Heart right ventricle (tissue), 16 donors: ENCODE results near the gene FAM171A2. TPM values are rescaled to one million over a fixed set of nuclear protein-coding genes. Genes with fewer than 3 reads are reported as not detected.

Experiments
- ATAC-seq, 8 donors: fragments of 200-7000 bp; cut with Tn5 transposase; one replicate each; pipeline ENCODE4 v1.9.1; 2020; ENCODE audit warnings: mild to moderate bottlenecking in 8 of 8, moderate library complexity in 8 of 8, moderate number of reproducible peaks in 1 of 8
- DNase-seq, 2 donors: peaks; one replicate each; pipeline ENCODE4 v3.0.0-alpha.2; 2020
- H3K27ac ChIP-seq, 10 donors: fragments of 200-600 bp; sonication (generic) in 2 of 10; one replicate each; pipeline versions ENCODE4 v1.5.0 to v1.8.0; 2020 to 2022; ENCODE audit warnings: mild to moderate bottlenecking in 3 of 10
- H3K27me3 ChIP-seq, 7 donors: fragments of 200-600 bp; one replicate each; pipeline ENCODE4 v1.8.0; 2021 to 2022; ENCODE audit warnings: mild to moderate bottlenecking in 2 of 7
- H3K36me3 ChIP-seq, 9 donors: fragments of 200-600 bp; sonication (generic) in 1 of 9; one replicate each; pipeline versions ENCODE4 v1.5.0 to v1.8.0; 2020 to 2022; ENCODE audit warnings: mild to moderate bottlenecking in 2 of 9
- H3K4me1 ChIP-seq, 9 donors: fragments of 200-600 bp; sonication (generic) in 1 of 9; one replicate each; pipeline versions ENCODE4 v1.5.0 to v1.8.0; 2020 to 2022; ENCODE audit warnings: mild to moderate bottlenecking in 4 of 9
- H3K4me3 ChIP-seq, 10 donors: fragments of 200-600 bp; sonication (generic) in 2 of 10; one replicate each; pipeline versions ENCODE4 v1.5.0 to v1.8.0; 2020 to 2022; ENCODE audit warnings: mild to moderate bottlenecking in 7 of 10, moderate library complexity in 2 of 10
- H3K9me3 ChIP-seq, 11 donors: fragments of 200-600 bp in 10 of 11; sonication (generic) in 2 of 11; one replicate each; pipeline versions ENCODE4 v1.5.0 to v1.8.0; 2013 to 2022; ENCODE audit warnings: mild to moderate bottlenecking in 2 of 11, control low read depth in 1 of 11, moderate library complexity in 1 of 11
- WGBS, 2 donors: extraction: QIAGEN DNeasy Blood & Tissue Kit; methylation state at CpG; one replicate each; pipeline ENCODE4 v1.1.7; 2013; ENCODE audit warnings: inconsistent platforms in 1 of 2; 5-methylcytosine and 5-hydroxymethylcytosine counted together
- intact Hi-C, 10 donors: fragments of 100-400 bp; cut with DNase I; formaldehyde crosslinking; loops; one replicate each; pipeline versions ENCODE4 v1.11.1 to v1.14.2; 2022
- polyA plus RNA-seq, 2 donors: library from polyadenylated mRNA; stranded (reverse); fragments of 200-250 nt; gene quantifications; one replicate each; pipeline ENCODE4 v1.2.3, GENCODE V29; 2013
- total RNA-seq, 10 donors: library from RNA; stranded (reverse); fragmentation: NEBNext Ultra II Directional in 3 of 10; extraction: Animal tissue kit (Norgen Biotek cat#: 25700) in 3 of 10; gene quantifications; one replicate each; pipeline versions ENCODE4 v1.2.1 to v1.2.4, GENCODE V29; 2021 to 2023
- TF ChIP-seq, protein P1 (sequence below), 9 donors: fragments of 200-600 bp; sonication (generic) in 2 of 9; IDR thresholded peaks; one replicate each; pipeline versions ENCODE4 v1.5.0 to v1.8.0; 2021 to 2022; ENCODE audit warnings: antibody characterized with exemption in 9 of 9, mild to moderate bottlenecking in 5 of 9, moderate library complexity in 1 of 9
- donor health status: Arrhythmogenic right ventricular cardiomyopathy.
- donor health status: ischemic (EF 13 %, LVEDD 7.1; RV severe dilation, severe dysfunction).
- donor health status: healthy with polysubstance abuse.
- donor health status: DM: no; HTN: yes; CAD: no.
- donor health status: DM: no; HTN: no; CAD: no.
- donor health status: ischemic (EF 25% LVEDD 6.9; RV normal size, moderate dysfunction).
- donor health status: ischemic (EF 25% LVEDD 5.7; RV mildly dilated, moderate dysfunction).
- donor health status: healthy.
- donor health status: DM: yes; HTN: yes; CAD: no.
- donor health status: Ischemic cardiomyopathy.
- donor health status: ischemic (EF 35%, LVEDD 5.7; RV mildly dilated, moderate dysfunction).
- donor health status: nonischemic (EF 11% LVEDD 7.7; RV severe dilation, severe dysfunction).
- donor health status: DM: yes; HTN: yes; CAD: no.
- donor health status: PGD.
- donor health status: ischemic (EF 29% LVEDD 5.4; RV normal size, mild dysfunction).
- donor health status: nonischemic (EF 23%, LVEDD 6.1; RV moderate dilation, normal function).

The FAM171A2 gene
- total and polyA plus RNA-seq, 12 donors = 0.25 to 0.95 (median 0.46) TPM

DNA sequence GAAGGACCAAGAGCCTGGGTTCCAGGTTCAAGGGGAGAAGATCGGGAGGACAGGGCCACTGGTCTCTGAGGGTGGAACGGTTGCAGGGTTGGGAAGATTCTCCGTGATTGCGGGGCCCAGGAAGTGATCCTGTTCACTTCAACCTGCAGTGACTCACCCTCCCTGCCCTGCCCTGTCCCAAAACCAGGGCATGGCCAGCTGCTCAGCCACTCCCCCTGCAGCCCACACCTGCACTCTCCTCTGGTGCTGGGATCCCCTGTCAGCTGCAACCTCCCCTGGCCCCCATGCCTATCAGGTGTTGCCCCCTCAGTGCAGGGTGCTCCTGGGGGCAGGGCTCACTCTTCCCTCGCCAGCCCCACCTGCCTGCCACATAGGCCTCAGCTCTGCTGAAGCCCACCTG lies 54.2 kb downstream of the FAM171A2 start:
- Histone ChIP-seq H3K27me3 (peaks cover 5 to 65% (median 28%) of the 10 kb centered on the region in 7 donors), H3K27ac (no peak overlapping the region), H3K36me3 (no peaks in the 10 kb centered on the region), H3K9me3 (no peaks in the 10 kb centered on the region), H3K4me1 (peaks cover 4 to 26% (median 18%) of the 10 kb centered on the region in 9 donors), H3K4me3 (no peak overlapping the region)
- TF ChIP-seq, protein P1, sequence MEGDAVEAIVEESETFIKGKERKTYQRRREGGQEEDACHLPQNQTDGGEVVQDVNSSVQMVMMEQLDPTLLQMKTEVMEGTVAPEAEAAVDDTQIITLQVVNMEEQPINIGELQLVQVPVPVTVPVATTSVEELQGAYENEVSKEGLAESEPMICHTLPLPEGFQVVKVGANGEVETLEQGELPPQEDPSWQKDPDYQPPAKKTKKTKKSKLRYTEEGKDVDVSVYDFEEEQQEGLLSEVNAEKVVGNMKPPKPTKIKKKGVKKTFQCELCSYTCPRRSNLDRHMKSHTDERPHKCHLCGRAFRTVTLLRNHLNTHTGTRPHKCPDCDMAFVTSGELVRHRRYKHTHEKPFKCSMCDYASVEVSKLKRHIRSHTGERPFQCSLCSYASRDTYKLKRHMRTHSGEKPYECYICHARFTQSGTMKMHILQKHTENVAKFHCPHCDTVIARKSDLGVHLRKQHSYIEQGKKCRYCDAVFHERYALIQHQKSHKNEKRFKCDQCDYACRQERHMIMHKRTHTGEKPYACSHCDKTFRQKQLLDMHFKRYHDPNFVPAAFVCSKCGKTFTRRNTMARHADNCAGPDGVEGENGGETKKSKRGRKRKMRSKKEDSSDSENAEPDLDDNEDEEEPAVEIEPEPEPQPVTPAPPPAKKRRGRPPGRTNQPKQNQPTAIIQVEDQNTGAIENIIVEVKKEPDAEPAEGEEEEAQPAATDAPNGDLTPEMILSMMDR (IDR thresholded peaks at IDR 0.05) = no peak
- ATAC-seq (no peak), DNase-seq (no peak)
- WGBS, 2 donors = 59 to 60% methylated on average over 5 of the region's 5 CpGs
- intact Hi-C loops = loop anchor here in 1 of 10 donors (5.0 kb wide), 1 partner anchor 82 kb away; no protein-coding TSS in a partner anchor

DNA sequence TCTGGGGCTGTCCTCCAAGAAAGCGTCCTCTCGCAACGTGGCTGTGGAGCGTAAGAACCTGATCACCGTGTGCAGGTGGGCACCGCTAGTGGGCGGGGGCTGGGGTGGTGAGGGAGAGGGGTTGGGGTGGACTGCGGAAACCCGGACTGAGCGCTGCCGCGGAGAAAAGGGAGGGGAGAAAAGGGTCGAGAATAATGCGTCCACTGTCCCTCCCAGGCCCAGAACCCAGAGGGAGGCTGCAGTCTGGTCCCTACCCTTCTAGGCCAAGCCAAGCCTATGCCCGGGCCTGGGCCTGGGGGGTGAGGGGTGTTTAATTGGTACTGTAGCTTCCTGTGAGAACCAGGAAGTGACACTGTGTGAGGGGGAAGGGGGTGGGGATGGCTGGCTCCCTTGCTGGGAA lies 54.8 kb downstream of the FAM171A2 start:
- Histone ChIP-seq H3K36me3 (no peaks in the 10 kb centered on the region), H3K27me3 (peaks cover 0 to 59% (median 27%) of the 10 kb centered on the region in 7 donors), H3K4me1 (peaks cover 4 to 24% (median 17%) of the 10 kb centered on the region in 9 donors), H3K27ac (no peak overlapping the region), H3K9me3 (no peaks in the 10 kb centered on the region), H3K4me3 (peak overlapping the region in 9 of 10 donors; percentile 34 to 64 (median 53))
- TF ChIP-seq, protein P1 (IDR thresholded peaks at IDR 0.05) = no peak
- DNase-seq (no peak), ATAC-seq (peak in 4 of 8 donors; percentile 4 to 14 (median 13))
- intact Hi-C loops = loop anchor here in 1 of 10 donors (5.0 kb wide), 1 partner anchor 82 kb away; no protein-coding TSS in a partner anchor
- 1 to 2% methylated on average over 15 of the region's 15 CpGs for WGBS, 2 donors

DNA sequence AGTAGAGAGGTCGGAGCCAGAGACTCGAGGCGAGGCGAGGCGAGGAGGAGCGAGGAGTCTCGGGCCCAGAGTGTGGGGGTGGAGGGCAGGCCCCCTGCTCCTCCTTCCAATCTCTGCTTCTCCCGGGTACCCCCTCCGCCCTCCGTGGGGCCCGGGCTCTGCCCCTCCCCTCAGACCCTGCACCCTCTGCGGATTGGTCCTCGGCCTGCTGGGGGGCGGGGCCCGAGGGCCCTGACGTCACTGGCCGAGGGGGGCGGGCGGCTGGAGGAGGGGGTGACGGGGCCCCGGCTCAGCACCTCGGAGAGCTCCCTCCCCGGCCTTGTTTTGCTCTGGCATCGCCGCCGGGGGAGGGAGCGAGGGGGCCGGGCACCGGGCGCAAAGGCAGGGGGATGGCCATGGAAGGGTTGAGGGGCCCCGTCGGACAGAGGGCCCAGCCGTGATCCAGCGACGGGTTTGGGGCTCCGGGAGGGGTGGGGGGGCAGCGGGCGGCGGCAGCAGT lies 55.3 kb downstream of the FAM171A2 start, which contains the start of gene RUNDC3A:
Gene RUNDC3A, plus strand, starts transcription at position 282 of the 499 bp plus-strand sequence. CDS start 232 bp downstream, outside the sequence.
- intact Hi-C loops = loop anchor here in 1 of 10 donors (5.0 kb wide), 1 partner anchor 81 kb away; no protein-coding TSS in a partner anchor
- ATAC-seq = peak; percentile 96 to 99 (median 98)
- H3K4me3 ChIP-seq = peak within 1 kb of the TSS; percentile 7 to 64 (median 52)
- peak; percentile 89 for DNase-seq
- peaks cover 4 to 24% (median 17%) of the 10 kb centered on the region in 9 donors for H3K4me1 ChIP-seq
- no peaks in the 10 kb centered on the region for H3K9me3 ChIP-seq
- WGBS, 2 donors = 1% methylated on average over 29 to 38 of the region's 39 CpGs
- TF ChIP-seq, protein P1 (IDR thresholded peaks at IDR 0.05) = no peak
- no peaks in the 10 kb centered on the region for H3K36me3 ChIP-seq
- H3K27ac ChIP-seq = peak within 1 kb of the TSS in 3 of 10 donors; percentile 26 to 53 (median 49)
- H3K27me3 ChIP-seq = peaks cover 0 to 54% (median 27%) of the 10 kb centered on the region in 7 donors

DNA sequence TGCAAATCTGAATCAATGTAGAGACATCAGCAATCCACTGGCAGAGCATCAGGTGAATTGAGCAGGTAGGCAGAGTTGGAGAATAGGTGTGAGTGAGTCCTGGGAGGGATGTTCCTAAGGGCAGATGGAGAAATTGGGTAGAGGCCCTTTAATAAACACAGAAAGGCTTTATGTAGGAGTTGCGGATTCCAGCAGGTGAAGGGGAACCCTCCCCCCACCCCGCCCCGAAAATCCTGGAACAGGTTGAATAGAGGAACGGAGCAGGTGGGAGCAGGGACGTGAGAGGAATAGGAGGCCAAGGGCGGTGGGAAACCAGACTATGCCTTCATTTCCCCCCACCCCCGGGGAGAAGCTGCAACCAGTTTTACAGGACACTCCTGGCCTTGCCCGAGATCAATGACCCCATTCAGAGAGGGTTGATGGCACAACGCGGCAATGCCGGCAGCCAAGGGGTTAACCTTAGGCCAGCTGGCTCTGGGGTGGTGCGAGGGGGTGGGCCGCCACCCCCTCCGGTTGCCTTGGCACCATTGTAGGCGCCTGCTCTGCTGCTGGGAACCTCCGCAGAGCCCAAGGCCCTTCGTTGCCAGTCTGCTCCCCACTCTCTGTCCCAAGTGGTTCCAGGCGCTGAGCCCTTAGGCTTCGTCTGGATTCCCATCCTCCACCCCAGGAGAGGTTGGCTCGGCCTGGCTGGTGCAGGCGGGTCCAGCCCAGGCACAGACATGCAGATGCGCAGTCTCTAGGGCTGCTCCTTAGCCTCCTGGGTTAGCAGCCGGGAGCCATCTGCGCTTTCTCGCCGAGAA lies 56.1 kb downstream of the FAM171A2 start:
- DNase-seq = peak in 1 of 2 donors; percentile 45
- Histone ChIP-seq H3K27ac (peak overlapping the region in 3 of 10 donors; percentile 26 to 53 (median 49)), H3K9me3 (no peaks in the 10 kb centered on the region), H3K27me3 (peaks cover 0 to 48% (median 20%) of the 10 kb centered on the region in 7 donors), H3K36me3 (no peaks in the 10 kb centered on the region), H3K4me3 (peak overlapping the region; percentile 7 to 64 (median 52)), H3K4me1 (peaks cover 4 to 24% (median 17%) of the 10 kb centered on the region in 9 donors)
- WGBS, 2 donors = 2 to 3% methylated on average over 26 of the region's 26 CpGs
- TF ChIP-seq, protein P1 (IDR thresholded peaks at IDR 0.05) = no peak
- intact Hi-C loops = loop anchor here in 1 of 10 donors (5.0 kb wide), 1 partner anchor 80 kb away; no protein-coding TSS in a partner anchor
- peak in 7 of 8 donors; percentile 59 to 86 (median 79) for ATAC-seq
